NCI-H82 treated with DMSO at 0.1 percent for 48 hours (cell line): ENCODE data around the gene SUFU.

Experiments
- DNase-seq: peaks from one replicate; lab custom pipeline; 2025; ENCODE audit not compliant: unreplicated experiment; lab: John Stamatoyannopoulos, UW

The SUFU gene

DNA sequence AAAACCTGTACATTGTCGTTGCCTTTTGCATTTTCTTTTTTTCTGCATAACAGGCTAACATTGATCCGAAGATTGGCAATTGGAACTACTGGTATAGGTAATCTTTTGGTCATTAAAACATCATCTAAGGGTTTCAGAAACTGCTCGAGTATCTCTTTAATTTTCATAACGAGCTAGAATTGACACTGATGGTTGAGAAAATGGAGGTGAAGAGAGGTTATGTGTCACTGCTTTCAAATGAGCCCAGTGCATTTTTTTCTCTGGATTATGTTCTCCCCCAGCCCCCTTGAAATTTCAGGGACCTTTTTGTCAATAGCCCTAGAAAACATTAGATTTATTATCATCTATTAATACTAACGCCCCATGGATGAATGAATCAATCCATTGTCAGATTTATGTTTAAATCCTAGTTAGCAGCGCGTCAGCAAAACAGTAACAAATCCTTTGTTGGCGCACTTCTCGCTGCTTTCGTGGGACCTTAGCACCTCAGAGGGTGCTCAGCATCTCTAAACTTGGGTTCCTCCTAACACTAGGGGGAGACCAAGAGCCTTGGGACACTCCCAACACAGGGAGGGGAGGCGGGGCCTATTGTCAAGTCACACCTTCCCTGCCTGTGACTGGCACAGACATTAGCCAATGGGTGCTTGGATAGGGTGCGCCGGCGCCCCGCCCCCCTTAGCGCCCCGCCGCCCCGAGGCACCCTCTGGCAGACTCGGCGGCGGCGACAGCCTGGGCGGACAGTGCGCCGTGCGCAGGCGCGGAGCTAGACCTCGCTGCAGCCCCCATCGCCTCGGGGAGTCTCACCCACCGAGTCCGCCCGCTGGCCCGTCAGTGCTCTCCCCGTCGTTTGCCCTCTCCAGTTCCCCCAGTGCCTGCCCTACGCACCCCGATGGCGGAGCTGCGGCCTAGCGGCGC is at the start of gene SUFU:
Gene SUFU (plus strand): TSS at position 709 of the 915 bp plus-strand sequence. CDS start 181 bp downstream, at position 890.
- peak; percentile 92 for DNase-seq

DNA sequence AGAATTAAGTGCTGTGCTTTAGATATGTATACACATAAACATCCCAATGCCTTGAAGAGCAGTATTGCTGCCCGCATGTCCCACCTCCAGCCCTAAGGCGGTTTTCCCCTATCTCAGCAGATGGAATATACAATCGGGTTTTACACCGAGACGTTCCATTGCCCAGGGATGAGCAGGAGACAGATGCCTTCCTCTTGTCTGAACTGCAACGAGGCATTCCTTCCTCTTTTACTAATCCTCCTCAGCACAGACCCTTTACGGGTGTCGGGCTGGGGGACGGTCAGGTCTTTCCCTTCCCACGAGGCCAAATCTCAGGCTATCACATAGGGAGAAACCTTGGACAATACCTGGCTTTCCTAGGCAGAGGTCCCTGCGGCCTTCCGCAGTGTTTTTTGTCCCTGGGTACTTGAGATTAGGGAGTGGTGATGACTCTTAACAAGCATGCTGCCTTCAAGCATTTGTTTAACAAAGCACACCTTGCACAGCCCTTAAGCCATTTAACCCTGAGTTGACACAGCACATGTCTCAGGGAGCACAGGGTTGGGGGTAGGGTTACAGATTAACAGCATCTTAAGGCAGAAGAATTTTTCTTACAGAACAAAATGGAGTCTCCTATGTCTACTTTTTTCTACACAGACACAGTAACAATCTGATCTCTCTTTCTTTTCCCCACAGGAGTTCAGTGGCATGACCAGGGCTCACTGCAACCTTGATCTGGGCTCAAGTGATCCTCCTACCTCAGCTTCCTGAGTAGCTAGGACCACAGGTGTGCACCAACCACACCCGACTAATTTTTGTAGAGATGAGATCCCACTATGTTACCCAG is 48.9 kb upstream of the SUFU start:
- DNase-seq, result peak; percentile 39

DNA sequence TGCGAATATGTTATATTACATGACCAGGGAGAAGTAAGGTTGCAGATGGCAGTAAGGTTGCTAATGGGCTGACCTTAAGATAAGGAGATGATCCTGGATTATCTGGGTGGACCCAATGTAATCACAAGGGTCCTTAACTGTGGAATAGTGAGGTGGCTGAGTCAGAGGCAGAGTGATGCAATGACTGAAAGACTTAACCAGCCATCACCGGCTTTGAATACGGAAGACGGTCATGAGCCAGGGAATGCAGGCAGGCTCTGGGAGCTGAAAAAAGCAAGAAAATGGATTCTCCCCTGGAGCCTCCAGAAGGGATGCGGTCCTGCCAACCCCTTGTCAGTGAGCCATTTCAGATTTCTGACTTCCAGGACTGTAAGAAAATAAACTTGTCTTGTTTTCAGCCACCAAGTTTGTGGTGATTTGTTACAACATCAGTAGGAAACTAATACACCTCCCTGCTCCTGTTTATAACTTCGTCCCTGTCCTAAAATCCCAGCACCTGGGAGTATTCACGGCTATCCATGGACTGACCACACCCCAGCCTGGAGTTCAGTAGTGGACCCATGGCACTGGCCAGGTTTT is 47.8 kb upstream of the SUFU start:
- peak; percentile 93 for DNase-seq

DNA sequence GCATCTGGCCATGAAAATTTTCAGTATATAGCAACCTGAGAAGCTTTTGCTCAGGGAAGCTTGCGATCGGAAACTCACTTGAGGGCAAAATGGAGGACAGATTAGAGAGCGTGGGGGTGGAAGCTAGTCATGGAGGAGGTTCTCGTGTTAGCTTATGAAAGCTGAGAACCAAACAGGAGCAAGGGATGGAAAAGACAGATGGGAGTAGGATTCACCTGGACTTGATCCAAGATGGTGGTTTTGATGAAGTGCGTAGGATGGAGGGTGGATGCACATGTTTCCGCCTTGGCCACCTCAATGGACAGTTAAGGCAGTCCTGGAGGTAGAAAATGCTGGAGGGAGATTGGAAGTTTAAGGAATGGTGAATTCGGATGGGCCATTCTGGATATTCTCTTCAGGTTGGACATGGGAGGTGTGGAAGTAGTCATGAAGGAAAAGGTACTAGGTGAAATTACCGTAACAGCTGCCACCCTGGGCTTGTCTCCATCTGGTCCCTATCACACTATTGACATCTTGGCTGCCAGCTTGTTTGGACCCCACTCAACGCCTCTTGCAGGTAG is 46.1 kb upstream of the SUFU start:
- peak; percentile 52 for DNase-seq

DNA sequence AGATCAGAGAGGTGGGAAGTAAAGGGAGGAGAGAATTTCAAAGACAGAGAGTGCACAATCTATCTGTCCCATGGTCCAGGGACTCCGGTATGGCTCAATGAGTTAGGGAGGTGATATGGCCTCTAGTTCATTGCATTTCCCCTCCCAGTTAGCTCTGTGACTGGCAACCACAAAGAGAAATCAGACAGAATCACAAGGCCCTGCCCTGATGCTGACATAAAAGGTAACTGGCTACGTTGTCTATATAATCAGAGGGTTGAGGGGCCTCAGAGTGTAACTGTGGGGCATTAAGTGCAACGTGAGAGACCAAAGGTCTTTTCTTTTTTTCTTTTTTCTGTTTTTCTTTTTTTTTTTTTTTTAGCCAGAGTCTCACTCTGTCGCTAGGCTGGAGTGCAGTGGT is 45.1 kb upstream of the SUFU start:
- DNase-seq, result no peak

DNA sequence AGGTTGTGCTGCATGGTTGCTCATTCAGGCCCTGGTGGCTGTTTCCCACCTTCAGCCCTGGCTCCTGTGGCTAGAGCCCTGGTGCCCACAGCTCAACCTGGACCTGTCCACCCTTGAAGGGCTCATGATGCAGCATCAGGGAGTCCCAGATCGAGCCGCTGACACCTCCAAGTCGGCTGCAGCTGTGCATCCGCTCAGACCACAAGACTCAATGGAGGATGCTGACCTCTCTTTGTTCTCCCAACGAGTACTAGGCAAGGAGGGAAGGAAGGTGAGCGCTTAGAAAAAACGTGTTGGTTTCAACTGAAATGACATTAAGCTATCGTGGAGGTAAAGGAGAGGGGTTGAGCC is 43.0 kb upstream of the SUFU start:
- no peak for DNase-seq

DNA sequence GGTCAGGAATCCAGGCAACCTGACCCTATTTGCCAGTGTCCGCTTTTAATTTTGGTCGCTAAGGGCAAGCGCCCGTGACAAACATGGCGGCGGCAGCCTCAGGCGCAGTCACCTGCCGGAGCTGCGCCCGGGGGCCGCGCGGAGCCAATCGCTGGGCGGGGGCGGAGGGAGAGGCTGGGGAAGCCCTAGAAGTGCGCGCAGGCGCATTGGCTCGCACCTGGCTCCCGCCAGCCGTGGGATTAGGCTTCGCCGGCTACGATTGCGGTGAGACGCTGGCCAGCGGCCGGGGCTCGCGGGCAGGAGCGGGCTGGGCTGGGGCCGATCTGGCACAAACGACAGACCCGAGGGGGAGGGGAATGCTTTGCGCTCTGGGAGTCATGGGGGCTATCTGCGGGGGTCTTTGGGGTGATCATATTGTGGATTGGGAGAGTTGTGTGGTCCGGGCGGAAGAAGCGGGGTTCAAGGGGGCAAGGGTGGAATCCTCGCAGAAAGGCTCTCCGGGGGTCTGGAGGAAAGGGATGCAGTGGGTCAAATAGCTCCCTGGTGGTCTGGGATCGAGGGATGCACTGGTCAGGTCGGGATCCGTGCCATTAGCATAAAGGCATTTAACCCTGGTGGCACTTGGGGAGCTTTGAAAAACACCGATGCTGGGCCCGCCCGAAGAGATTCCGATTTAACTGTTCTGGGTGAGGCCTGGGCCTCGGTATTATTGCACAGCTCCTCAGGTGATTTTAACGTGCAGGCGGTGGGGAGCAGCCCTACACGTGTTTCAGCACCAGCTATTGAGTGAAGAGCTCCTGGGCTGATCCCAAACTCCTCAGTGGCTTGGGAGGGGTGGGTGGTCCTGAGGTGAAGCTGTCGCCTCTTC is 42.4 kb upstream of the SUFU start:
- peak; percentile 70 for DNase-seq

DNA sequence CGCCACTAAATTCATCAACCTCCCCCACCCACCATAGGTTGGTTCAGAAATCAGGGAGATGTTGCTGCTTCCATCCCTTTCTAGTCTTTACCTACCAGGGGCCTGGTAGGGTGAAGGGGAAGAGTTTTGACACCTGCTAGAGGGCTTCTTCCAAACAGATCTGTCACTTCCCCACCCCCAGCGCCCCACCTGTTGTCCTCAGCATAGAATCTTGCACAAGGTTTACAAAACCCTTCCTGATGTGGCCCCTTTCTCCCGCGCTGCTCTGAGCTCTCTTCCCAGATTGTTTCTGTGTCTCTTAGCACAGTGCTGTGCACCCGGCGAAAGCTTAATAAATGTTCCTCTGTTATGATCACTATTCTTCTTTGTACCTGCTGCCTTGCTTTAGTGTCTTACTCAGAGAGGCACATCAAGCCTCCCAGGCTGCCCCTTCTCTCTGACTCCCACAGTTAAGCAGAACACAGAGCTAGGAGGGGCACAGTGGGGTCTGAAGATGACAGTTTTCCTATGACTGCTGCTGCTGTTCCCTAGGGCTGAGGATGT is 41.2 kb upstream of the SUFU start:
- no peak for DNase-seq

DNA sequence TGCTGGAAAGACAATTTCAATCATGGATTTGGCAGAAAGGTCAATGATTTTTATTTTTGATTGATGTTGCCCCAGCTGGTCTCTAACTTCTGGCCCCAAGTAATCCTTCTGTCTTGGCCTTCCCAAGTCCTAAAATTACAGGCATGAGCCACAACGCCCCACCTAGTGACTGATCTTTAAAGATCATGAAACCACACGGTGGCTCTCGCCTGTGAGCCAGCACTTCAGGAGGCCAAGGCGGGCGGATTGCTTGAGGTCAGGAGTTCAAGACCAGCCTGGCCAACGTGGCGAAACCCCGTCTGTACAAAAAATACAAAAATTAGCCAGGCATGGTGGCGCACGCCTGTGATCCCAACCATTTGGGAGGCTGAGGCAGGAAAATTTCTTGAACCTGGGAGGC is 39.8 kb upstream of the SUFU start:
- no peak for DNase-seq

DNA sequence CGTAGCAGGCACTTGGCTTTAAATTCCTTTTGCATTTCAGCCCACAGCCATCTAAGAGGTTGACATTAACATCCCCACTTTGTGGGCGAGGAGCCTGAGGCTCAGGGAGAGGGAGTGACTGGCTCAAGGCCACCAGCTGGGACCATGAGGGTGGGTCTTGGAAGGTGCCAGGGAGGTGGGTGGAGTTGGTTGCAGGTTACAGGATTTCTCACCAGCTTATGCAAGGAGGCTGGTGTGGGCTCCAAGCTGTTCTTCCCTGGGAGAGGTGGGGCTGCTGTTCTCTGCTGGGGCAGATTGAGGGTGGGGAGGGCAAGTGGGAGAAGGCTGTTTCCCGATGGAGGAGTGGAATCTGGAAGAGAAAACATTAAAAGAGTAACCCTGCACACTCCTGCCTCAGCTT is 38.3 kb upstream of the SUFU start:
- no peak for DNase-seq

DNA sequence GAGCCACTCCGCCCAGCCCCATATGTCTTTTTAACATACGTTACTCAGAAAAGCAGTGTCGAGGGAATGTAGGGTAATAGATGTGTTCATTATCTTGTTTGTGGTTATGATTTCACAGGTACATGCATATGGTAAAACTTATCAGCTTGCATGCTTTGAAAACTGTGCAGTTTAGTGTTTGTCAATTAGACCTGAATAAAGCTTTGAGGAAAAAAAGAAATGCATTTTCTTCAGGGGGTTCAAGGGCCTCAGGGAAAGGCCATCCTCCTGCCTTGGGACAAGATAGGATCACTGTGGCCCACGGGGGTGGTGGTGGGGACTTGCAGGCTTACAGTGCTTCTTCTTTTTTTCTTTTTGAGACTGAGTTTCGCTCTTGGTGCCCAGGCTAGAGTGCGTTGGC is 36.5 kb upstream of the SUFU start:
- DNase-seq, result no peak

DNA sequence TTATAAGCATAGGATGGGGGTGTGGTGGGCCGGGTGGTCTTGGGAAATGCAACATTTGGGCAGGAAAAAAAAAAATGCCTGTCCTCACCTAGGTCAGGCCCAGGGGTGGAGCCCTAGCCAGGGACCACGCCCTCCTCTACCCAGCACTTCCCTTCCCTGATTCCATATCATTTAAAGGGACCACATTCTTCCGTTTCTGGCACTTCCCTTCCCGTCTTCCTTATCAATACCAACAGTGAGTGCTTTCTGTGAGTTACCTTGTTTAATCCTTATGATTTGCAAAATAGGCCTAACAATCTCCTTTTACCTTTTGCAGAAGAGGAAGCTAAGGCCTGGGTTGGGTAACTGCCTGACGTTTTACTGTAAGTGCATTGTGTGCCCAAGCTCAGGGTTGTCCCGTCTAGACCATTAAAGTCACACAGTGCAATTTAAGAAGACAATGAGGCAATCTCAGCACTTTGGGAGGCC is 35.8 kb upstream of the SUFU start:
- no peak for DNase-seq

DNA sequence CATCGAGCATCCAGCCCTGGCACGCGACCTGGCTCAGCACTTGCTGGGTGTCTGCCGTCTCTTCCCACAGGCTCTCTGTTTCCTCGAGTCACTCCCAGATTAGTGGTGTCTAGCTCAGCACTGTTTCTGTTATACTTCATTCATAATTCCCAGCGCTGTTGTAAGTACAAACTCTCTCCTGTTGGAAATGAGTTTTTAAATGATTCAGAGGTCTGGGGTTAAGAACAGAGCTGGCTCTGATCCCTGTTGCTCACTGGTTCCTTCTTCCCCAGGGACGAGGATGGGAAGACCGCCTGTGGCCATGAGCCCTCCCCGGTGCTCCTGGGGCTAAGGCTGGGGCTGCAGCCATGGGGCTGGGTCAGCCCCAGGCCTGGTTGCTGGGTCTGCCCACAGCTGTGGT is 35.1 kb upstream of the SUFU start:
- no peak for DNase-seq

DNA sequence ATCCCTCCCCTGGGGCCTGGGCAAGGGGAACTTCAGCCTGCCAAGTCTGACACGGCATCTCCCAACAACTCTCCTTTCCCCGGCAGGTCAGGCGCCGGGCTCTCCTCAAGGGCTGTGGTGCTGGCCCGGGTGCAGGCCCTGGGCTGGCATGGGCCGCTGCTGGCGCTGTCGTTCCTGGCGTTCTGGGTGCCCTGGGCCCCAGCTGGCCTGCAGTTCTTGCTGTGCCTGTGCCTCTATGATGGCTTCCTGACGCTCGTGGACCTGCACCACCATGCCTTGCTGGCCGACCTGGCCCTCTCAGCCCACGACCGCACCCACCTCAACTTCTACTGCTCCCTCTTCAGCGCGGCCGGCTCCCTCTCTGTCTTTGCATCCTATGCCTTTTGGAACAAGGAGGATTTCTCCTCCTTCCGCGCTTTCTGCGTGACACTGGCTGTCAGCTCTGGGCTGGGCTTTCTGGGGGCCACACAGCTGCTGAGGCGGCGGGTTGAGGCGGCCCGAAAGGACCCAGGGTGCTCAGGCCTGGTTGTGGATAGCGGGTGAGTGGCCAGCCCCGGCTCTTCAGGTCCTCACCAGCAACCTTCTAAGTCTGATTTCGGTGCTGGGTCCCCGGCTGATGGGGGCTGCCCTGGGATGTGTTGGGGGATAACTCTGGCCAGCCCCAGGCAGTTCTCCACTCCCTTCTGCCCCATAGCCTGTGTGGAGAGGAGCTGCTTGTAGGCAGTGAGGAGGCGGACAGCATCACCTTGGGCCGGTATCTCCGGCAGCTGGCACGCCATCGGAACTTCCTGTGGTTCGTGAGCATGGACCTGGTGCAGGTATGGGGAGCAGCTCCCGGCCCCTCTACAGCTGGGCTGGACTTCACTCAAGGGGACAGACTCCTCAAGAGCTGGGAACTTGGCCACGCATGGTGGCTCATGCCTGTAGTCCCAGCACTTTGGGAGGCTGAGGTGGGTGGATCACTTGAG is 32.9 kb upstream of the SUFU start:
- DNase-seq, result no peak

DNA sequence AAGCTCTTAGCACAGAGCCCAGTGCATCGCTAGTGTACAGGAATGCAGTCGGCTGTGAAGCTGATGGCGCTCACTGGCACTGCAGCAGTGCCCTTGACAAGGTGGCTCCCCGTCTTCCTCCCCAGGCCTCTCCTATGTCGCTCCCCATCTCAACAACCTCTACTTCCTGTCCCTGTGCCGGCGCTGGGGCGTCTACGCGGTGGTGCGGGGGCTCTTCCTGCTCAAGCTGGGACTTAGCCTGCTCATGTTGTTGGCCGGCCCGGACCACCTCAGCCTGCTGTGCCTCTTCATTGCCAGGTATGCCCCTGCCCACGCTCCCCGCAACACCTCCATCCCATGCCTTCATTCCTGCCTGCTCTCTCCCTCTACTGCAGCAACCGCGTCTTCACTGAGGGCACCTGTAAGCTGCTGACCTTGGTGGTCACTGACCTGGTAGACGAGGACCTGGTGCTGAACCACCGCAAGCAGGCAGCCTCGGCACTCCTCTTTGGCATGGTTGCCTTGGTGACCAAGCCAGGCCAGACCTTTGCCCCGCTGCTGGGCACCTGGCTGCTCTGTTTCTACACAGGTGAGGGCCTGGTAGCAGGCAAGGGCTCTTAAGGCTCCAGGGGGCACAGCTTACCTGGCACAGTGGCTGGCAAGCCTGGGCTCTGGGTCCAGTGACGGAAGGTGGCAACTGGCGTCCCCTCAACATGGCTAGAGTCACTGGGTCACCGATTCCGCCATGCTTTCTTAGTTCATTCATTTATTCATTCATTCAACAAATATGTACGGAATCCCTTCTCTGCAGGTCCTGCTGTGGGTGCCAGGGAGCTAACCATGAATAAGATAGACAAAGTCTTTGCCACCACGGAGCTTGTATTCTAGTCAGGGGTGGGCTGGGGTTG is 30.1 kb upstream of the SUFU start:
- no peak for DNase-seq

DNA sequence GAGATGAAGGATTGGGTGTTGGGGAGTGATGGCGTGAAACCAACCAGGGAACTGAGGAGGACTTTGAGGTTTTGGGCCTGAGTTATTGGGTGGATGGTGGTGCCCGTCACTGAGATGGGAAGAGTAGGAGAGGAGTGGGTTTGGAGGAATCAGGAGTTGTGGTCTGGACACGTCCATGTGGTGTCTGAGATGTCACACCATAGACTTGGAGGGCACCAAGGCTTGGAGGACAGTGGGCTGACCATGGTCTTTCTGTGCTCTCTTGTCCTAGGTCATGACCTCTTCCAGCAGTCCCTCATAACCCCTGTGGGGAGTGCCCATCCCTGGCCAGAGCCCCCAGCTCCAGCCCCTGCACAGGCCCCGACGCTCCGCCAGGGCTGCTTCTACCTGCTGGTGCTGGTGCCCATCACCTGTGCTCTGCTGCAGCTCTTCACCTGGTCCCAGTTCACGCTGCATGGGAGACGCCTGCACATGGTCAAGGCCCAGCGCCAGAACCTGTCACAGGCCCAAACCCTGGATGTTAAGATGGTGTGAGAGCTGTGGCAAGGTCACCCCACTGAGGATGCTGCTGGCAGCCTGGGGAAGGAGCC is 28.2 kb upstream of the SUFU start:
- DNase-seq, result no peak

DNA sequence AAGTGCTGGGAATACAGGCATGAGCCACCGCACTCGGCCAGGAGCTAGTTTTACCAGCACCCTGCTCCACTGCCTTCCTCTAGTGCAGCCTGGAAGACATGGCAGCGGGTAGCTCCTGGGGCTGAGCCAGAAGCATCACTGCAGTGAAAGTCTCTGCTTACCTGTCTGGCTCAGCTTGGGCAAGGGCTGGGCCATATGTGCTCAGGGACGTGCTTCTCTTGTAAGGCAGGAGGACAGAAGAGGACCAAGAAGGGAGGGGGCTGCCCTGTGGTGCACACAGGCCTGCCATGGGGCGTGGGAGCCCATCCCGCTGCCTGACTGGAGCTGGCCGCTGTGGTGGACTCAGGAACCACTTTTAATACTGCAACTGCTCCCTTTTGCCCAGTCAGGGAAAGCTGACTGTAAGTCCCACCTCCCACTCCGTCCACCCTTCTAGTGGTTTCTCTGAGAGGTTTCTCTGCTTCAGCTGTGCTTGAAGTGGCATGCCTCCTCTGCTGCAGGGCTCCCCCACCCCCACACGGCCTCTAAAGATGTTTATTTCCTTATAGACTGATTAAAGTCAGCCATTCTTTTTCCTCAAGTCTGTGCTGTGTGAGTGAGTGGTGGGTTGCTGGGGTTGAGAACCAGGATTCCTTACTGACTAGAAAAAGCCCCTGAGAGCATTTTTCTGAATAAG is 27.2 kb upstream of the SUFU start:
- no peak for DNase-seq
